ENCODE results near the gene MX2.
"Not testable (repeated sequence)": the region's sequence is repeated elsewhere in the genome, so short reads cannot be mapped to it uniquely, and the experiment has no call there.

MX2 gene

DNA sequence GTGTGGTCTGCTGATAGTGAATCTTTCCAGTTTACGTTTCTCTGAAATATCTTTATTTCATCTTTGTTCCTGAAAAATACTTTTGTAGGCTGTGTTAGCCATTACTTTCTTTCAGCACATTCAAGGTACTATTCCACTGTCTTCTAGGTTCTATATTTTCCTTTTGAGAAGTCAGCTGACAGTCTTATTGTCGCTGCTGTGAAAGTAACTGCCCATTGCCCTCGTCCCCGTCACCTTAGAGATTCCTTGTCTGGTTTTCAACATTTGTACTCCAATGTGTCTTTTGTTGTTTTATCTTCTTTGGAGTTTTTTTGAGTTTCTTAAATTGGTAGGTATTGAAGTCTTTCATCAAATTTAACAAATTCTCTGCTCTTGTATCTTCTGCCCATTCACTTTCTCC lies 19.8 kb upstream of the MX2 start:
- DNase-seq (ENCODE audit: low read depth), result no peak

- DNase-seq (ENCODE audit: low read depth), result no peak
Measured at GRCh38 chr21:41344146-41344545, 17.7 kb upstream of the MX2 start.

GRCh38 chr21:41345356-41345755 lies 16.5 kb upstream of the MX2 start:
- DNase-seq (ENCODE audit: low read depth), result no peak

- DNase-seq (ENCODE audit: low read depth), result no peak
Measured at GRCh38 chr21:41345934-41346685, 15.7 kb upstream of the MX2 start.

- no peak for DNase-seq (ENCODE audit: low read depth)
Measured at GRCh38 chr21:41346758-41347157, 15.1 kb upstream of the MX2 start.

DNA sequence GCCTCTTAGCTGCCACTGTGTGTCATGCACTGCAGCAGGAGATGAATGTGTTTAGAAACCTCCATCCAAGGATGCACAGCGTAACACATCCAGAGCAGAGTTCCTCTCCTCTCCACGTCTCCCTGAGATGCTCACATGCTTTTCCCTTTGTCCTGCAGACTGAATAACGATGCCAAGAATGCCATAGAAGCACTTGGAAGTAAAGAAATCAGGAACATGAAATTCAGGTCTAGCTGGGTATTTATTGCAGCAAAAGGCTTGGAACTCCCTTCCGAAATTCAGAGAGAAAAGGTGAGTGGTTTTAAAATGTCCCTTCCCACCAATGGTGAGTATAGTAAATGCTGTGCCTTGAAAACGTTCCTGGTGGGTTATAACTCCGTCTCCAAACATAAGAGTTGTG lies 13.4 kb upstream of the MX2 start:
- no peak for DNase-seq (ENCODE audit: low read depth)

GRCh38 chr21:41349126-41349525 lies 12.7 kb upstream of the MX2 start:
- DNase-seq (ENCODE audit: low read depth), result no peak

- DNase-seq (ENCODE audit: low read depth), result no peak
Measured at GRCh38 chr21:41349619-41350390, 12.0 kb upstream of the MX2 start.

DNA sequence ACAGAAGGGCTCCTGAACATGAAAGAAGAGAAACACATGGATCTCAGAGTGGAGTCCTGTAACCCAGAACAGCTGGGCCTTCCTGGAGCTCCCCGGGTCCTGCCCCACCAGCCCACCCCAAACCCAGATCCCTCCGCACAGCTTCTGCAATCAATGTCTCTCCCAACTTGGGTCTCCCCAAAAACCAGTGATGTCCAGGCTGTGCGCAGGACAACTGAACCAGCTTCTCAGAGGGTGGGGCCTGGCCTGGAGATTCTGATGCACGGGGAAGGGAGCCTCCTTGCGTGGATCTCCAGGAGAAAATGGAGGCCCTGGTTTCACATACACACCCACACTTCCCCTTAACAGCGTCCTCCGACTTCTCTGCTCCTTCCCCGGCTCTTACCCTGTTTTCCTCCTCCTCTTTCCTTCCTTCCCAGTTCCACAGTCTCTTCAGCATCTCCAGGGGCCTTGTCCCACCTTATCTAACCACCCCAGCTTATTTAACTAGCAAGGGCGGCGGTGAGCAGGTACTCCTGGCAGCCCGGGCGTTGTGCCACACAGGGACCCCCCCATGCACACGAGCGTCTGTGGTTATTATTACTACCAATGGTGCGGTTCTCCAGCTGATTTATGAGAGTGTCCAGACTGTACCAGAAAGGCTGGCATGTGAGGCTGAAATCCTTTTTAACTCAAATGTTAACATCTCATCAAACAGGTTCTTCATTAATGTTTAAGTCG lies 11.2 kb upstream of the MX2 start:
- no peak for DNase-seq (ENCODE audit: low read depth)

DNA sequence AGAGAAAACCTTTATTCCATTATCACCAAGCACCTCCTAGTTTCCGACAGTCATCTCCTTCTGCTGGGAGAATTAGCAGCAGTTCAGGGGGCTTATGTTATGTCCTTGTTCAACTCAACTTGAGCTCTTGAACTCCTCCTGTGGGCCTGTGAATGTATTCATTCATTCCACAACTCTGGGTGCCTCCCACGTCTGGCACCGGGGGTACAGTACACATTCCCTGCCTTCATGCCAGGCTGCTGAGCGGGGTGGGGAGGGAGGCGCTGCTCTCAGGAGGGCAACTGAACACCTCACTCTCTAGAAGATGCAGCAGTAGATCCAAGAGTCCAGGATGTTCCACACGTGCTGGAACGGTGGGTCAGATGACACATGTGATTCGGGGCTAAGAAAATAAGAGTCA lies 4.3 kb upstream of the MX2 start:
- no peak for DNase-seq (ENCODE audit: low read depth)

- DNase-seq (ENCODE audit: low read depth), result no peak
Measured at GRCh38 chr21:41358193-41359166, 3.3 kb upstream of the MX2 start.

DNA sequence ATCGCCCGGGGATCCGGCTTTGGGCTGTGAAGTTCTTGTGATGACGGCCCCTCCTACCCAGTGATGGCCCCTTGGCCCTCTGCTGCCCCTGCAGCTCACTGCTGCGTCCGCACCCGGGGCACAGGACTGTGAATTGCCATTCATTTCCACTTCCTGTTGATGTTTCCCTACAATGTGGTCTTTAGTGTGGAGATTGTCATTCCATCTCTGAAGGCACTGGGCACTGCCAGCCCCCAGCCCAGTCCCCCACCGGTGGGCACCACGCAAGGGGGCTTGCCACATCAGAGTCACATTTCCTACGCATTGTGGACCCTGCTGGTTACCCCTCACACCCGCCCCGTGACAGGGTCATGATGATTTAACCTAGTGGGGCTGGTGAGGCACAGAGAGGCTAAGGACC lies 2.5 kb upstream of the MX2 start:
- no peak for DNase-seq (ENCODE audit: low read depth)

- not testable (repeated sequence) for DNase-seq (ENCODE audit: low read depth)
Measured at GRCh38 chr21:41359754-41360071, 2.1 kb upstream of the MX2 start.

DNA sequence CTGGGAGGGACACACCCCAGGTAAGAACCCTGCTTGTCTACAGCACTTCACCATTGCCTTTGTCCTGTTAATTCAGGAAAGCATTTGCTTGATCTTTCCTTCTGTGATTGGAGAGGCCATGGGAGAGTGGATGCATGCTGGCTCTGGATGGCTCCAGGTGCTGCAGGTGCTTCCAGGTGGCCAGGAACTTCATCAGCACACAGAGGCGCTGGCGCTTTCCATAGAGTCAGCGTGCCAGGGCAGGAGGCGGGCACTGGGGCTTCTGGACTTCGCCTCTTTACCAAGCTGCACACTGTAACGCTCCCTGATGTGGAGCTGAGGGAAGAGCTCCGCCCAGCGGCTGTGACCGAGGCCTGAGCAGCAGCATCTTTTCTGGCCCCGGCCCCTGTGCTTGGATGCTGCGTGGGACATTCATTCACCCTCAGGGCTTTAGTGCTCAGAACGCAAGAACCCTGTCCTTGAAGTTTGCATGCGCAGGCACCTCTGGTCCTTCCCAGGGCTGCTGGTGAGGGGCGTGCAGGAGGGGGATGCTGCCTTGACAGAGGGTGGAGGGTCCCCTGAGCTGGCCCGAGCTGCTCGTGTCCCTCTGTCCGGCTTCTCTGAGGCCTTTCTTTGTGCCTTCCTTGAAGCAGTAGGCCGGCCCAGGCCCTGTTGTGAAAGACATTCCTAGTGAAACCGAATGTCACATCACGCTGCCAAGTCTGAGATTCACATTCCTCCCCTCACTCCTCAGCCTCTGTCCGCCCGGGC lies 1.6 kb upstream of the MX2 start:
- DNase-seq (ENCODE audit: low read depth), result no peak

DNA sequence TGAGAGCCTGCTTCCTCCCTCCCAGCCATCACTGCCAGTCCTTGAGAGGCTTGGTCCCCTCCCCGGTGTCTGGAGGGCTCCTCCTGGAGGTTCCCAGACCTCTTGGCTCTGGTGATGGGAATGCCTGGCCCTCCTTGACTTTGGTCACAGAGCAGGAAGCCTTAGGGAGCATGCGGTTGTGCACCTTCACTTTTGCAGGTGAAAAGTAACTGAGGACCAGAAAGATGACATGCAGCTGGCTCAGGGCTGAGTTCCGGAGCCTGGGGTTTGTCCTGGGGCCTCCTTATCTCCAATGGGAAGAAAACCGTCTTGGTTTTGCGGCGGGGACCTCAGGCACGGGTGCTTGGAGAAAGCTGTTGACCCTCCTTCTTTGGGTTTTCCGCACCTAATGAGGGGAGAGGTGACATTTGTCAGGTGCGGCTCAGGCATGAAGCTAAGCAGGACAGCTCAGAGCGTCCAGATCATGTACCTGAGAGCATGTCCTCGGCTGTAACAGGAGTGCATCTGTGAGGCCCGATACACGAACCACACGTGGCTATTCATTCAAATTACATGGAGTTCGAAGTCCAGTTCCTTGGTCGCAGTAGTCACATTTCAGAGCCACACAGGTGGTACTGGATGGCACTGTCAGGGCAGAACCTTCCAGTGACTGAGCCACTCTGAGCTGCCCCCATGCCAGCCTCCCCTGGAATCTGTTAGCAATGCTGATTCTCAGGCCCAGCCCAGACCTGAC lies 608 bp upstream of the MX2 start:
- no peak for DNase-seq (ENCODE audit: low read depth)

- no peak for DNase-seq (ENCODE audit: low read depth)
Measured at GRCh38 chr21:41362605-41363369, 960 bp downstream of the MX2 start.

- DNase-seq (ENCODE audit: low read depth), result no peak
Measured at GRCh38 chr21:41363370-41364270, 1.8 kb downstream of the MX2 start.

- no peak for DNase-seq (ENCODE audit: low read depth)
Measured at GRCh38 chr21:41364308-41364707, 2.5 kb downstream of the MX2 start.

Data from stromal cell of bone marrow (primary cell).